Measurements from ENCODE around the gene DESI1.
"Not testable (repeated sequence)": the region's sequence is repeated elsewhere in the genome, so short reads cannot be mapped to it uniquely, and the experiment has no call there.

DESI1 gene

GRCh38 chr22:41631615-41632014 lies 10.8 kb upstream of the DESI1 start:
- DNase-seq: not testable (repeated sequence)

- not testable (repeated sequence) for DNase-seq
Observed at GRCh38 chr22:41631115-41631514, 10.3 kb upstream of the DESI1 start.

- no peak for DNase-seq
Observed at GRCh38 chr22:41625577-41625976, 4.7 kb upstream of the DESI1 start.

- no peak for DNase-seq
Observed at GRCh38 chr22:41621911-41622179, 1.0 kb upstream of the DESI1 start.

GRCh38 chr22:41621099-41621910 lies 462 bp upstream of the DESI1 start, which contains the start of gene XRCC6:
Gene XRCC6 (plus strand): TSS chr22:41621295. CDS start chr22:41622005, 710 bp downstream.
- DNase-seq: peak; percentile 100

- peak; percentile 59 for DNase-seq
Observed at GRCh38 chr22:41619979-41620588, 759 bp downstream of the DESI1 start.

- DNase-seq: no peak
Observed at GRCh38 chr22:41613456-41613855, 7.4 kb downstream of the DESI1 start.

GRCh38 chr22:41612603-41613306 lies 8.1 kb downstream of the DESI1 start:
- DNase-seq: no peak

GRCh38 chr22:41608386-41608785 lies 12.5 kb downstream of the DESI1 start:
- no peak for DNase-seq

- peak; percentile 81 for DNase-seq
Observed at GRCh38 chr22:41603873-41604332, 16.9 kb downstream of the DESI1 start.

GRCh38 chr22:41600976-41601375 lies 19.9 kb downstream of the DESI1 start:
- no peak for DNase-seq

- no peak for DNase-seq
Observed at GRCh38 chr22:41598891-41599635, 21.8 kb downstream of the DESI1 start.

- no peak for DNase-seq
Observed at GRCh38 chr22:41598081-41598480, 22.8 kb downstream of the DESI1 start.

- no peak for DNase-seq
Observed at GRCh38 chr22:41597635-41597953, 23.2 kb downstream of the DESI1 start.

- DNase-seq: no peak
Observed at GRCh38 chr22:41596776-41597634, 23.8 kb downstream of the DESI1 start.

- no peak for DNase-seq
Observed at GRCh38 chr22:41595703-41596102, 25.1 kb downstream of the DESI1 start.

GRCh38 chr22:41593336-41593960 lies 27.4 kb downstream of the DESI1 start:
- DNase-seq: not testable (repeated sequence)

- DNase-seq: peak; percentile 100
Observed at GRCh38 chr22:41589391-41590241, 31.2 kb downstream of the DESI1 start, which contains the start of gene PMM1. Gene PMM1 (minus strand): TSS chr22:41589840. CDS start chr22:41589805, 35 bp downstream.

- no peak for DNase-seq
Observed at GRCh38 chr22:41587347-41587723, 33.5 kb downstream of the DESI1 start.

- no peak for DNase-seq
Observed at GRCh38 chr22:41585898-41586297, 34.9 kb downstream of the DESI1 start.

- DNase-seq: no peak
Observed at GRCh38 chr22:41584881-41585280, 36.0 kb downstream of the DESI1 start.

All from stimulated activated CD4-positive, alpha-beta T cell treated with anti-CD3 and anti-CD28 coated beads, Interleukin-1b, Interleukin-23, amount 100 ng/mL, for 48 hours (primary cell).